Stomach (tissue), 4 donors: ENCODE data around the gene EIF4G3.

Experiments
- CTCF ChIP-seq, 7 experiments: fragments of 450-650 bp in 4 of 7; fragments of 200-600 bp in 3 of 7; sonication (generic) in 3 of 7; IDR thresholded peaks; one replicate each; pipeline ENCODE4 v1.5.1; 2016 to 2019; ENCODE audit warnings: antibody characterized with exemption in 7 of 7, control low read depth in 2 of 7, mild to moderate bottlenecking in 1 of 7
- EP300 ChIP-seq: sonication (generic); formaldehyde crosslinking; IDR thresholded peaks from one replicate; pipeline ENCODE4 v1.6.1; 2017; ENCODE audit warnings: antibody characterized with exemption

- TF ChIP-seq CTCF (IDR thresholded peaks at IDR 0.05) (no peak), EP300 (no peak)
Measured at GRCh38 chr1:21110163-21110562, 66.5 kb downstream of the EIF4G3 start.
